A549 (cell line): Measurements from ENCODE around the gene HNRNPM.
"Not testable (repeated sequence)": the region's sequence is repeated elsewhere in the genome, so short reads cannot be mapped to it uniquely, and the experiment has no call there.

Experiments used
- BHLHE40 ChIP-seq: IDR thresholded peaks from 2 replicates; pipeline ENCODE4 v1.6.1; 2012; ENCODE audit warnings: low read depth, low read length, inconsistent platforms
- CBX8 ChIP-seq: fragments of 200-600 bp; sonication (generic); IDR thresholded peaks from 2 replicates; pipeline ENCODE4 v1.6.1; 2016
- CEBPB ChIP-seq, 2 experiments: fragments of >200 bp in 1 of 2; sonication (Bioruptor Twin) in 1 of 2; formaldehyde crosslinking in 1 of 2; IDR thresholded peaks; 2 replicates each; pipeline ENCODE4 v1.6.1; 2012 to 2016
- CTCF ChIP-seq: fragments of >200 bp; sonication (Bioruptor Twin); formaldehyde crosslinking; IDR thresholded peaks from 3 replicates; pipeline ENCODE4 v1.5.1; 2016
- MAFK ChIP-seq: fragments of 450-650 bp; IDR thresholded peaks from 2 replicates; pipeline ENCODE4 v1.6.1; 2014; ENCODE audit not compliant: partially characterized antibody
- NFE2L2 ChIP-seq: fragments of 150-350 bp; conservative IDR thresholded peaks from 2 replicates; pipeline ENCODE4 v1.6.1; 2014; ENCODE audit warnings: low read length
- POLR2A ChIP-seq: IDR thresholded peaks from 2 replicates; pipeline ENCODE4 v1.6.1; 2012; ENCODE audit warnings: mild to moderate bottlenecking, low read length
- SMC3 ChIP-seq: fragments of >200 bp; sonication (Bioruptor Twin); formaldehyde crosslinking; IDR thresholded peaks from 3 replicates; pipeline ENCODE4 v1.6.1; 2018; ENCODE audit warnings: inconsistent platforms
- USF2 ChIP-seq: fragments of 450-650 bp; IDR thresholded peaks from 2 replicates; pipeline ENCODE4 v1.6.1; 2014; ENCODE audit warnings: antibody characterized with exemption
- TF ChIP-seq, protein P1 (sequence below): fragments of 250-450 bp; sonication (Bioruptor Pico); IDR thresholded peaks from 2 replicates; pipeline ENCODE4 v1.5.0; 2021; ENCODE audit warnings: mild to moderate bottlenecking, moderate library complexity, borderline replicate concordance

DNA sequence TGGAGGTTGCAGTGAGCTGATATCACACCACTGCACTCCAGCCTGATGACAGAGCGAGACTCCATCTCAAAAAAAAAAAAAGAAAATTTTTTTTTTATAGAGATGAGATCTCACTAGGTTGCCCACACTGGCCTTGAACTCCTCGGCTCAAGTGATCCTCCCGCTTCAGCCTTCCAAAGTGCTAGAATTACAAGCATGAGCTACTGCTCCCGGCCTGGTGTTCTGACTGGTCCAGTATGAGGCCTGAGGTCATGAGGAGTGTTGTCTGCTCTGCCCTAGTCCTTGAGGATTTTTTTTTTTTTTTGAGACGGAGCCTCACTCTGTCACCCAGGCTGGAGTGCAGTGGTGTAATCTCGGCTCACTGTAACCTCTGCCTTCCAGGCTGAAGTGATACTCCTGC, 19.4 kb upstream of the HNRNPM start:
- TF ChIP-seq CTCF; USF2; MAFK; SMC3; CEBPB (IDR thresholded peaks at IDR 0.05); CBX8; BHLHE40; POLR2A; NFE2L2: not testable (repeated sequence)
- TF ChIP-seq, protein P1, sequence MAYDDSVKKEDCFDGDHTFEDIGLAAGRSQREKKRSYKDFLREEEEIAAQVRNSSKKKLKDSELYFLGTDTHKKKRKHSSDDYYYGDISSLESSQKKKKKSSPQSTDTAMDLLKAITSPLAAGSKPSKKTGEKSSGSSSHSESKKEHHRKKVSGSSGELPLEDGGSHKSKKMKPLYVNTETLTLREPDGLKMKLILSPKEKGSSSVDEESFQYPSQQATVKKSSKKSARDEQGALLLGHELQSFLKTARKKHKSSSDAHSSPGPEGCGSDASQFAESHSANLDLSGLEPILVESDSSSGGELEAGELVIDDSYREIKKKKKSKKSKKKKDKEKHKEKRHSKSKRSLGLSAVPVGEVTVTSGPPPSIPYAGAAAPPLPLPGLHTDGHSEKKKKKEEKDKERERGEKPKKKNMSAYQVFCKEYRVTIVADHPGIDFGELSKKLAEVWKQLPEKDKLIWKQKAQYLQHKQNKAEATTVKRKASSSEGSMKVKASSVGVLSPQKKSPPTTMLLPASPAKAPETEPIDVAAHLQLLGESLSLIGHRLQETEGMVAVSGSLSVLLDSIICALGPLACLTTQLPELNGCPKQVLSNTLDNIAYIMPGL, result not testable (repeated sequence)
